B cell (primary cell): ENCODE results near the gene CUL5. TPM values are rescaled to one million over a fixed set of nuclear protein-coding genes. Genes with fewer than 3 reads are reported as not detected.

Experiments used
- ATAC-seq: fragments of 200-7000 bp; cut with Tn5 transposase; one replicate; pipeline ENCODE4 v1.10.0; 2021; ENCODE audit warnings: low read depth, mild to moderate bottlenecking, moderate number of reproducible peaks, moderate library complexity
- CTCF ChIA-PET: fragments of 350-600 bp; sonication (Branson Sonifier 250); formaldehyde crosslinking; loops from one replicate; lab custom pipeline; 2021; ENCODE audit warnings: antibody characterized with exemption, inconsistent platforms; lab: Charles Lee
- POLR2A ChIA-PET: fragments of 350-600 bp; sonication (Branson Sonifier 250); formaldehyde crosslinking; loops from one replicate; lab custom pipeline; 2021; ENCODE audit warnings: antibody characterized with exemption; lab: Charles Lee
- DNase-seq: peaks from one replicate; pipeline ENCODE4 v3.0.0; 2013
- H2AFZ ChIP-seq: 2 replicates; pipeline ENCODE4 v1.6.1; 2012; ENCODE audit warnings: mild to moderate bottlenecking, low read depth, low read length; ENCODE audit not compliant: insufficient read depth, poor library complexity, severe bottlenecking
- H3K27ac ChIP-seq, 2 donors: 1 replicate in 1 of 2; 2 replicates in 1 of 2; pipeline ENCODE4 v1.5.1; 2012 to 2013; ENCODE audit warnings: low read length in 2 of 2, mild to moderate bottlenecking in 2 of 2, moderate library complexity in 1 of 2
- H3K27me3 ChIP-seq, 4 experiments: fragments of 200-600 bp in 1 of 4; sonication (generic) in 1 of 4; replicated peaks in 1 of 4; 1 replicate in 2 of 4; 2 replicates in 2 of 4; pipeline versions ENCODE4 v1.6.1 to v1.7.0; 2013 to 2016; ENCODE audit warnings: low read length in 3 of 4, mild to moderate bottlenecking in 2 of 4, mixed read lengths in 1 of 4, moderate library complexity in 1 of 4; ENCODE audit not compliant: insufficient read depth in 4 of 4, control insufficient read depth in 3 of 4; ENCODE audit errors: control extremely low read depth in 1 of 4
- H3K36me3 ChIP-seq, 2 experiments: replicated peaks in 1 of 2; 1 replicate in 1 of 2; 2 replicates in 1 of 2; pipeline versions ENCODE4 v1.6.1 to v1.7.1; 2013; ENCODE audit warnings: low read length in 1 of 2; ENCODE audit not compliant: insufficient read depth in 2 of 2, control insufficient read depth in 1 of 2; ENCODE audit errors: control extremely low read depth in 1 of 2, extremely low read depth in 1 of 2
- H3K4me1 ChIP-seq, 2 donors: fragments of 200-600 bp in 1 of 2; sonication (generic) in 1 of 2; 1 replicate in 1 of 2; 2 replicates in 1 of 2; pipeline versions ENCODE4 v1.5.1 to v1.6.1; 2013 to 2017; ENCODE audit warnings: low read length in 2 of 2; ENCODE audit not compliant: control insufficient read depth in 2 of 2, insufficient read depth in 2 of 2
- H3K4me2 ChIP-seq: replicated peaks from 2 replicates; pipeline ENCODE3; 2012; ENCODE audit warnings: mild to moderate bottlenecking, low read depth, low read length; ENCODE audit not compliant: poor library complexity, severe bottlenecking
- H3K4me3 ChIP-seq, 5 experiments: fragments of 200-600 bp in 1 of 5; sonication (generic) in 1 of 5; 1 replicate in 3 of 5; 2 replicates in 2 of 5; pipeline versions ENCODE4 v1.5.1 to v1.7.0; 2011 to 2016; ENCODE audit warnings: low read length in 4 of 5, mild to moderate bottlenecking in 4 of 5, low read depth in 2 of 5, control low read depth in 1 of 5, moderate library complexity in 1 of 5; ENCODE audit not compliant: insufficient read depth in 1 of 5; ENCODE audit errors: control extremely low read depth in 1 of 5, extremely low read depth in 1 of 5
- H3K79me2 ChIP-seq: fragments of 200-600 bp; sonication (generic); one replicate; pipeline ENCODE4 v1.6.0; 2016; ENCODE audit warnings: low read length; ENCODE audit not compliant: control insufficient read depth, insufficient read depth
- H3K9ac ChIP-seq: fragments of 200-600 bp; sonication (generic); 2 replicates; pipeline ENCODE4 v1.6.1; 2017; ENCODE audit warnings: mild to moderate bottlenecking, low read length, moderate library complexity
- H3K9me3 ChIP-seq, 3 donors: one replicate each; pipeline versions ENCODE4 v1.6.1 to v1.7.1; 2013; ENCODE audit warnings: low read length in 2 of 3; ENCODE audit not compliant: control insufficient read depth in 2 of 3, insufficient read depth in 1 of 3; ENCODE audit errors: control extremely low read depth in 1 of 3
- H4K20me1 ChIP-seq: 2 replicates; pipeline ENCODE4 v1.6.0; 2012; ENCODE audit warnings: mild to moderate bottlenecking, low read length; ENCODE audit not compliant: insufficient read depth, control insufficient read depth, poor library complexity, severe bottlenecking
- H3K27ac Mint-ChIP-seq: one replicate; pipeline ENCODE4 v1.8.0; 2021; ENCODE audit warnings: mixed read lengths
- H3K27me3 Mint-ChIP-seq: one replicate; pipeline ENCODE4 v1.8.0; 2021; ENCODE audit warnings: mixed read lengths
- H3K4me1 Mint-ChIP-seq: one replicate; pipeline ENCODE4 v1.8.0; 2021; ENCODE audit warnings: mixed read lengths
- H3K4me3 Mint-ChIP-seq: one replicate; pipeline ENCODE4 v1.8.0; 2021; ENCODE audit warnings: mixed read lengths
- H3K9me3 Mint-ChIP-seq: one replicate; pipeline ENCODE4 v1.8.0; 2022; ENCODE audit warnings: mixed read lengths; ENCODE audit not compliant: insufficient read depth
- CTCF ChIP-seq: fragments of 200-600 bp; IDR thresholded peaks from one replicate; pipeline ENCODE4 v1.8.0; 2022; ENCODE audit warnings: antibody characterized with exemption, mild to moderate bottlenecking
- EZH2 ChIP-seq: IDR thresholded peaks from 2 replicates; pipeline ENCODE4 v1.6.1; 2012; ENCODE audit warnings: borderline replicate concordance, low read depth, mild to moderate bottlenecking, moderate library complexity, low read length; ENCODE audit not compliant: insufficient read depth, poor library complexity, severe bottlenecking
- WGBS: methylation state at CpG from one replicate; pipeline ENCODE4 v1.1.5; 2013; ENCODE audit warnings: missing lambda C conversion rate; ENCODE audit not compliant: insufficient coverage; 5-methylcytosine and 5-hydroxymethylcytosine counted together
- intact Hi-C: fragments of 100-400 bp; cut with micrococcal nuclease; formaldehyde crosslinking; loops from one replicate; pipeline ENCODE4 v1.10.0; 2022
- polyA plus RNA-seq: library from polyadenylated mRNA; depleted of rRNA; stranded (reverse); fragments of >200 nt; gene quantifications from 2 replicates; pipeline ENCODE4 v1.2.3, GENCODE V29; 2012
- total RNA-seq, 2 donors: library from RNA; stranded (reverse); fragments of 120-200 nt in 1 of 2; gene quantifications; 1 replicate in 1 of 2; 2 replicates in 1 of 2; pipeline versions ENCODE4 v1.2.3 to v1.2.4, GENCODE V29; 2013 to 2022

The CUL5 gene
- total and polyA plus RNA-seq, 2 donors (not counting 1 experiment from before 2014, with no cell fraction given), result 29.4 to 44.1 TPM

DNA sequence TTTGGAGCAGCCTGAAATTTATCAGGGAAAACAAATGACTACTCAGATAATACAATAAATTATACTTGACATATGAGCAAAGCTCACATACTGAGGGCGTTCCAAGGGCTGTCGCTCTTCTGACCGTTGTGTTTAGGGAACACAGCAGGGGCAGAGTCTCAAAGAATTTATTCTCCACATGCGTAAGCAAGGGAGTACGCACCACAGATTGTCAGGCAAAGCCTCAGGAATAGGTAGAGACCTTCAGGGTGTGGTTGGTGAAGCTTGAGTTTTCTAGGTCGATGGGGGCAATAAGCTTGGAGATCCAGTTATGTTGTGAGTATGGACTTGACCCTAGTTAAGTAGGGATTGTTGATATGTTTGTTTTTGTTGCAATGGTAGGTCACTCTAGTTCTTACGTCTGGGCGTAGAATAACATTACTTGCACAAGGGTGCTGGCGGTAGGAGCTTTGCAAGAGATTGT, 113.5 kb downstream of the CUL5 start:
- Histone ChIP-seq H3K27me3 (no peaks in the 10 kb centered on the region), H3K4me2 (peak overlapping the region; percentile 78), H3K9me3 (no peaks in the 10 kb centered on the region), H2AFZ (peak overlapping the region; percentile 97), H3K79me2 (peaks cover 53% of the 10 kb centered on the region), H3K9ac (peak overlapping the region; percentile 82), H3K36me3 (no peaks in the 10 kb centered on the region), H3K4me1 (peaks cover 17 to 26% of the 10 kb centered on the region in 2 donors), H3K27ac (no peak overlapping the region), H3K4me3 (peak overlapping the region; percentile 60 to 93 (median 86)), H4K20me1 (no peaks in the 10 kb centered on the region)
- intact Hi-C loops, result loop anchor here (5.0 to 10.0 kb wide), 4 partner anchors 40 to 665 kb away; partner anchors contain the start of genes CWF19L2 and POGLUT3
- peak; percentile 10 for DNase-seq
- ChIA-PET POLR2A (interaction anchor here (0.6 kb wide), 2 partner anchors 10 to 22 kb away, joined by 6 to 10 read pairs; no protein-coding TSS in a partner anchor), CTCF (interaction anchor here (0.7 to 1.2 kb wide), 2 partner anchors 11 to 101 kb away, joined by 3 read pairs; partner anchors contain the start of genes ATM and NPAT)
- H3K4me1 Mint-ChIP-seq, result peaks cover 34% of the 10 kb centered on the region
- no peaks in the 10 kb centered on the region for H3K9me3 Mint-ChIP-seq
- H3K27ac Mint-ChIP-seq, result peak overlapping the region; percentile 4
- no peak for ATAC-seq
- H3K27me3 Mint-ChIP-seq, result no peaks in the 10 kb centered on the region
- TF ChIP-seq CTCF, result no peak
- TF ChIP-seq EZH2, result no peak
- H3K4me3 Mint-ChIP-seq, result peak overlapping the region; percentile 92
- WGBS, result 97% methylated on average over 9 of the region's 9 CpGs

GRCh38 chr11:108125096-108125495, 116.4 kb downstream of the CUL5 start:
- no peak for ATAC-seq

More at GRCh38 chr11:108125096-108125495, 116.4 kb downstream of the CUL5 start:
- Histone ChIP-seq H3K4me2 (no peak overlapping the region), H3K4me1 (peaks cover 17 to 26% of the 10 kb centered on the region in 2 donors), H3K9me3 (no peaks in the 10 kb centered on the region), H3K27me3 (no peaks in the 10 kb centered on the region), H2AFZ (no peak overlapping the region), H3K79me2 (peaks cover 57% of the 10 kb centered on the region), H4K20me1 (no peaks in the 10 kb centered on the region), H3K36me3 (no peaks in the 10 kb centered on the region), H3K4me3 (no peak overlapping the region), H3K9ac (no peak overlapping the region), H3K27ac (no peak overlapping the region)
- Mint-ChIP-seq H3K4me1 (peaks cover 34% of the 10 kb centered on the region), H3K27me3 (no peaks in the 10 kb centered on the region), H3K9me3 (no peaks in the 10 kb centered on the region), H3K4me3 (no peak overlapping the region), H3K27ac (no peak overlapping the region)
- no peak for TF ChIP-seq CTCF
- no peak for TF ChIP-seq EZH2
- ChIA-PET CTCF (interaction anchor here (0.6 kb wide), 1 partner anchor 10 kb away, joined by 6 read pairs; no protein-coding TSS in a partner anchor), POLR2A (interaction anchor here (0.5 kb wide), 1 partner anchor 117 kb away, joined by 3 read pairs; no protein-coding TSS in a partner anchor)
- DNase-seq, result no peak
- no CpG with 5 or more reads among the region's 5 CpGs for WGBS
- intact Hi-C loops, result loop anchor here (10.0 kb wide), 1 partner anchor 370 kb away; the partner anchor contains the start of gene POGLUT3
